Epithelial cell of esophagus (primary cell): ENCODE data around the gene NLRP1.

Source experiments
- DNase-seq: peaks from one replicate; pipeline ENCODE4 v3.0.0; 2010; ENCODE audit warnings: low read depth
- H3K4me3 ChIP-seq: 2 replicates; pipeline ENCODE4 v1.5.1; 2011; ENCODE audit warnings: mild to moderate bottlenecking, low read length, control low read depth
- TF ChIP-seq, protein P1 (sequence below): IDR thresholded peaks from 2 replicates; pipeline ENCODE4 v1.5.1; 2011; ENCODE audit warnings: low read depth, mild to moderate bottlenecking, low read length, control low read depth, inconsistent platforms; ENCODE audit not compliant: insufficient read depth; ENCODE audit errors: missing control alignments

The NLRP1 gene

DNA sequence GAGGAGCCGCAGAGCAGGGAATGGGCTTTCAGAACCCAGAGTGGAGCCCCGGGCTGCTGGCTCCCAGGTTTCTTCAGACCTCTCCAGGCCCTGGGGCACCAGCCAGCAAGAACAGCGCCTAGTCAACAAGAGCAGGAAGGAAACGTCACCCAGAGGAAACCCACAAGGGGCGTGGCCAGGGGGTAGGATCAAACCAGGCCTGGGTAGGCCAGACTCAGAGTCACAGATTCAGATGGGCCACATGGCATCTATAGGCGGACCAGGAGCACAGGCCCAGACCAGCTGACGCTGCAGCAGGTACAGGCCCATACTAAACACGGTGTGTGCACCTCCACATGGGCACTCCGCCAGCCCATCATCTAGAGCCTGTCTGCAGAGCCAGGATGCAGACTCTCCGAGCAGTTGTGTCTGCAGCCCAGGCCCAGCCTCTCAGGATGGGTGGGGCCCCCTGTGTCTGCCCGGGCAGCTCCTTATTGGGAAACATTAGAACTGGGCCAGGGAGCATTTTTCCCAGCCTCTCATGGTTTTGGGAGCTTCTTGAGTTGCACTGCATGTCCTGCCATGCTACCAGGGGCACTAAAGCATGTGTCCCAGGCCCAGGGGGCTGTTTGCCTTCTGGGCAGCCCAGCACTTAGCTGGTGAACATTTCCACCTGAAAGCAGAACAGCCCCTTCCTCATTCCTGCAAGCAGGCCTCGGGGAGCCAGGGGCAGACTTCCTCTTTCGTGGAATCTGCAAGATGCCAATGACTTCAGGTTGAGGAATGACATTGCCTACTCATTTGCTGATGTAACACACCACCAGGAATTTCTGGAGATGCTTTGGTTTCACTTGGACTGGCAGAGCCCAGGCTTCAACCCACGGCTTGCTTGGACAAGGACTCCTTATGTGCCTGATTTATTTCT, at the start of gene NLRP1:
Gene NLRP1 (minus strand): TSS at position 127 of the 904 bp plus-strand sequence. CDS start 552 bp downstream, outside the sequence.
- TF ChIP-seq, protein P1, sequence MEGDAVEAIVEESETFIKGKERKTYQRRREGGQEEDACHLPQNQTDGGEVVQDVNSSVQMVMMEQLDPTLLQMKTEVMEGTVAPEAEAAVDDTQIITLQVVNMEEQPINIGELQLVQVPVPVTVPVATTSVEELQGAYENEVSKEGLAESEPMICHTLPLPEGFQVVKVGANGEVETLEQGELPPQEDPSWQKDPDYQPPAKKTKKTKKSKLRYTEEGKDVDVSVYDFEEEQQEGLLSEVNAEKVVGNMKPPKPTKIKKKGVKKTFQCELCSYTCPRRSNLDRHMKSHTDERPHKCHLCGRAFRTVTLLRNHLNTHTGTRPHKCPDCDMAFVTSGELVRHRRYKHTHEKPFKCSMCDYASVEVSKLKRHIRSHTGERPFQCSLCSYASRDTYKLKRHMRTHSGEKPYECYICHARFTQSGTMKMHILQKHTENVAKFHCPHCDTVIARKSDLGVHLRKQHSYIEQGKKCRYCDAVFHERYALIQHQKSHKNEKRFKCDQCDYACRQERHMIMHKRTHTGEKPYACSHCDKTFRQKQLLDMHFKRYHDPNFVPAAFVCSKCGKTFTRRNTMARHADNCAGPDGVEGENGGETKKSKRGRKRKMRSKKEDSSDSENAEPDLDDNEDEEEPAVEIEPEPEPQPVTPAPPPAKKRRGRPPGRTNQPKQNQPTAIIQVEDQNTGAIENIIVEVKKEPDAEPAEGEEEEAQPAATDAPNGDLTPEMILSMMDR = no peak
- peak within 1 kb of the TSS; percentile 55 for H3K4me3 ChIP-seq
- peak; percentile 100 for DNase-seq

DNA sequence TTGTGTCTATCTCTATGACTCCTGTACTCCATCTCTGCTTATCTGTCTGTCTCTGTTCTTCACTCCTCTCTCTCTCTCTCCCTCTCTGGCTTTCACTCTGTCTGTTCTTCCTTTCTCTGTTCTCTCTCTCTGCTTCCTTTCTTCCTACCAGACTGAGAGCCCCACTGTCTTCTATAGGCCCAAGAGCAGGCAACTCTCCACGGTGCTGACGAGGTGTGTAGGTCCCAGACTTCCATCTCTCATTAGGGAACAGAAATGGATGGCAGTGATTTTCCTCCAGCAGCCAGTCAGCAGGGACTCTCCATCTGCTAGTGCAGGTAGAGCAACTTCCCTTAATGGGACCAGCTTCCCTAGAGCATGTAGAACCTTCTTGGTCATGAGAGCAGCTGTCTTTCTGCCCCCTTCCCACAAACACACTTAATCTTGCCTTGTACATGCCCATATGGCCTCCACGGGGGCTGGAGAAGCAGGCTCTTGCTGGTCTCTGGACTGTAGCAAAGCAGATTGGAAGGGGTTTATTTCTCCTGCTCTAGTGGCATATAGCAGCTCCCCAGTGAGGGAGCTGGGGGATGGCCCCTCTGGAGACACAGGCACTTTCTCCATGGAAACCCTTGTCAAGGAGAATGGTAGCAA, 47.8 kb upstream of the NLRP1 start:
- H3K4me3 ChIP-seq = no peak overlapping the region
- DNase-seq = no peak
- TF ChIP-seq, protein P1 = no peak

GRCh38 chr17:5630434-5630833, 46.1 kb upstream of the NLRP1 start:
- TF ChIP-seq, protein P1 = no peak
- no peak for DNase-seq
- no peak overlapping the region for H3K4me3 ChIP-seq

DNA sequence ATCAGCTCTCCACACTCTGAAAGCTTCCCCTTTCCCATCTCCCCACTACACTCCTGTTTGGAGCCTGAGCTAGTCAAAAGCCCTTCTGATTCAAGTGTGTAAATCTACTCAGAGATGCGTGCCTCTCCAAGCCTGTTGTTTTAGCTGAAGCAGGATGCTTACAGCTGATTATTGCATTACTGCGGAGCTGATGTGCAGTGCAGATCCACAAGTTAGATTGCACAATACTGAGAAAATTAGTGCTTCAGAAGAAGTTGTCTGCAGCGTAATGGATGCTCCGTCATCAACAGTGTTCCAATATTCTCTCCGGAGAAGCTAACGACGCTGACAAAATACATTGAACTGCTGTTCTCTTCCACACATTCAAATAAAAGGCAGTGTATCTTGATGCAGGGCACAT, 44.8 kb upstream of the NLRP1 start:
- DNase-seq = no peak
- H3K4me3 ChIP-seq = no peak overlapping the region
- TF ChIP-seq, protein P1 = no peak

- DNase-seq = no peak
- TF ChIP-seq, protein P1 = no peak
Measured at GRCh38 chr17:5628262-5628661, 44.0 kb upstream of the NLRP1 start.

GRCh38 chr17:5624211-5624610, 39.9 kb upstream of the NLRP1 start:
- TF ChIP-seq, protein P1 = no peak
- DNase-seq = no peak

More at GRCh38 chr17:5628262-5628661, 44.0 kb upstream of the NLRP1 start:
- H3K4me3 ChIP-seq = no peak overlapping the region

More at GRCh38 chr17:5624211-5624610, 39.9 kb upstream of the NLRP1 start:
- H3K4me3 ChIP-seq = no peak overlapping the region
